PC-9 (cell line): ENCODE results near the gene SLC25A1. TPM values are rescaled to one million over a fixed set of nuclear protein-coding genes. Genes with fewer than 3 reads are reported as not detected.

Experiments used
- BruUV-seq: library from RNA; stranded (reverse); fragments of 400-500 nt; replicated peaks from 2 replicates; lab custom pipeline; 2021; lab: Mats Ljungman, UMichigan
- CTCF ChIA-PET: fragments of 300-600 bp; sonication (Branson Sonifier 250); formaldehyde crosslinking; loops from one replicate; lab custom pipeline; 2022; ENCODE audit warnings: antibody characterized with exemption; lab: Charles Lee
- POLR2A ChIA-PET: fragments of 300-600 bp; sonication (Branson Sonifier 250); formaldehyde crosslinking; loops from one replicate; lab custom pipeline; 2022; ENCODE audit warnings: antibody characterized with exemption; ENCODE audit not compliant: unreplicated experiment; lab: Charles Lee
- DNase-seq, 2 experiments: peaks; one replicate each; pipeline versions ENCODE4 v3.0.0 to v3.0.0-alpha.2; 2015 to 2022; ENCODE audit warnings: mixed read lengths in 1 of 2
- H2AFZ ChIP-seq: fragments of 200-600 bp; sonication (generic); 2 replicates; pipeline ENCODE4 v1.8.1; 2017; ENCODE audit warnings: antibody characterized with exemption
- H3F3A ChIP-seq: fragments of 200-600 bp; sonication (generic); 2 replicates; pipeline ENCODE4 v1.8.1; 2017; ENCODE audit warnings: antibody characterized with exemption, mild to moderate bottlenecking, low read depth; ENCODE audit not compliant: insufficient read depth
- H3K27ac ChIP-seq: fragments of 200-600 bp; sonication (generic); 2 replicates; pipeline ENCODE4 v1.6.1; 2016; ENCODE audit warnings: mixed run types
- H3K27me3 ChIP-seq: fragments of 200-600 bp; sonication (generic); 2 replicates; pipeline ENCODE4 v1.6.1; 2016; ENCODE audit warnings: low read depth, mixed run types; ENCODE audit not compliant: insufficient read depth
- H3K36me3 ChIP-seq: fragments of 200-600 bp; sonication (generic); 2 replicates; pipeline ENCODE4 v1.6.1; 2016; ENCODE audit warnings: low read depth, mixed run types
- H3K4me1 ChIP-seq: fragments of 200-600 bp; sonication (generic); replicated peaks from 2 replicates; pipeline ENCODE4 v1.6.1; 2016; ENCODE audit warnings: mixed run types; ENCODE audit not compliant: insufficient read depth
- H3K4me2 ChIP-seq: fragments of 200-600 bp; sonication (generic); 2 replicates; pipeline ENCODE4 v1.6.1; 2017; ENCODE audit warnings: mixed run types
- H3K4me3 ChIP-seq: fragments of 200-600 bp; sonication (generic); 2 replicates; pipeline ENCODE4 v1.6.1; 2016; ENCODE audit warnings: mixed run types
- H3K79me2 ChIP-seq: fragments of 200-600 bp; sonication (generic); 2 replicates; pipeline ENCODE4 v1.6.1; 2017; ENCODE audit warnings: low read depth, mixed run types
- H3K9me2 ChIP-seq: fragments of 200-600 bp; sonication (generic); 2 replicates; pipeline ENCODE4 v1.8.1; 2017; ENCODE audit warnings: mild to moderate bottlenecking; ENCODE audit not compliant: insufficient read depth
- H3K9me3 ChIP-seq: fragments of 200-600 bp; sonication (generic); 2 replicates; pipeline ENCODE4 v1.8.1; 2016; ENCODE audit warnings: low read depth; ENCODE audit not compliant: insufficient read depth
- H4K20me1 ChIP-seq: fragments of 200-600 bp; sonication (generic); 2 replicates; pipeline ENCODE4 v1.8.1; 2017; ENCODE audit not compliant: insufficient read depth
- CTCF ChIP-seq: fragments of 200-600 bp; sonication (generic); conservative IDR thresholded peaks from 2 replicates; pipeline ENCODE4 v1.6.1; 2017; ENCODE audit warnings: mixed run types, antibody characterized with exemption, mild to moderate bottlenecking, moderate library complexity
- EZH2 ChIP-seq: fragments of 200-600 bp; sonication (generic); IDR thresholded peaks from 2 replicates; pipeline ENCODE4 v1.8.0; 2017; ENCODE audit warnings: antibody characterized with exemption, low read depth
- intact Hi-C: fragments of 100-400 bp; cut with micrococcal nuclease; formaldehyde crosslinking; loops from one replicate; pipeline ENCODE4 v1.10.0; 2022; ENCODE audit not compliant: unreplicated experiment
- total RNA-seq: library from RNA; stranded (reverse); gene quantifications from 2 replicates; pipeline ENCODE4 v1.2.3, GENCODE V29; 2021

Gene SLC25A1
- total RNA-seq, 1 experiment from 2014 or later, result 79.9 TPM

- no peak overlapping the region for H3K4me2 ChIP-seq
- H3K4me3 ChIP-seq, result no peak overlapping the region
- no peak overlapping the region for H3K27ac ChIP-seq
- no peaks in the 10 kb centered on the region for H3K27me3 ChIP-seq
- TF ChIP-seq CTCF (no peak), EZH2 (no peak)
- POLR2A ChIA-PET, result no interaction called here
- no peaks in the 10 kb centered on the region for H3K36me3 ChIP-seq
- no peak for DNase-seq
- H3K9me2 ChIP-seq, result no peaks in the 10 kb centered on the region
- CTCF ChIA-PET, result no interaction called here
- BruUV-seq, result no TSS peak
- intact Hi-C loops, result no loop called here
- no peaks in the 10 kb centered on the region for H3F3A ChIP-seq
- no peak overlapping the region for H2AFZ ChIP-seq
- H4K20me1 ChIP-seq, result no peaks in the 10 kb centered on the region
- no peaks in the 10 kb centered on the region for H3K79me2 ChIP-seq
- no peaks in the 10 kb centered on the region for H3K9me3 ChIP-seq
- no peaks in the 10 kb centered on the region for H3K4me1 ChIP-seq
Measured at GRCh38 chr22:19225560-19225959, 47.0 kb upstream of the SLC25A1 start.

- no peak for DNase-seq
- Histone ChIP-seq H2AFZ (no peak overlapping the region), H3K4me1 (no peaks in the 10 kb centered on the region), H3K36me3 (no peaks in the 10 kb centered on the region), H3K4me3 (no peak overlapping the region), H4K20me1 (no peaks in the 10 kb centered on the region), H3K9me2 (no peaks in the 10 kb centered on the region), H3F3A (no peaks in the 10 kb centered on the region), H3K9me3 (no peaks in the 10 kb centered on the region), H3K79me2 (no peaks in the 10 kb centered on the region), H3K27me3 (no peaks in the 10 kb centered on the region), H3K4me2 (no peak overlapping the region), H3K27ac (no peak overlapping the region)
- intact Hi-C loops, result no loop called here
- CTCF ChIA-PET, result no interaction called here
- BruUV-seq, result no TSS peak
- POLR2A ChIA-PET, result no interaction called here
- no peak for TF ChIP-seq EZH2
- no peak for TF ChIP-seq CTCF
Measured at GRCh38 chr22:19224985-19225384, 46.4 kb upstream of the SLC25A1 start.

- Histone ChIP-seq H3K4me2 (no peak overlapping the region), H3K4me3 (no peak overlapping the region), H2AFZ (no peak overlapping the region), H3K4me1 (no peaks in the 10 kb centered on the region), H3K79me2 (no peaks in the 10 kb centered on the region), H3K9me3 (no peaks in the 10 kb centered on the region), H3K9me2 (no peaks in the 10 kb centered on the region), H3F3A (no peaks in the 10 kb centered on the region), H3K36me3 (no peaks in the 10 kb centered on the region), H4K20me1 (no peaks in the 10 kb centered on the region), H3K27me3 (no peaks in the 10 kb centered on the region), H3K27ac (no peak overlapping the region)
- no peak for DNase-seq
- CTCF ChIA-PET, result no interaction called here
- intact Hi-C loops, result no loop called here
- POLR2A ChIA-PET, result no interaction called here
- TF ChIP-seq EZH2 (no peak), CTCF (no peak)
- BruUV-seq, result no TSS peak
Measured at GRCh38 chr22:19224557-19224956, 46.0 kb upstream of the SLC25A1 start.
